Anterior cingulate cortex (tissue), 58 donors: Measurements from ENCODE around the gene LPP.

ENCODE experiments used
- DNase-seq, 58 donors: peaks; one replicate each; lab custom pipeline; 2025; lab: John Stamatoyannopoulos, UW

The LPP gene

GRCh38 chr3:188268336-188268735 lies 114.4 kb downstream of the LPP start:
- no peak for DNase-seq

GRCh38 chr3:188269040-188269439 lies 115.1 kb downstream of the LPP start:
- DNase-seq = no peak

- peak in 8 of 58 donors; percentile 7 to 50 (median 18) for DNase-seq
Measured at GRCh38 chr3:188270423-188270972, 116.5 kb downstream of the LPP start.

- DNase-seq = no peak
Measured at GRCh38 chr3:188271226-188271914, 117.4 kb downstream of the LPP start.

- DNase-seq = peak in 6 of 58 donors; percentile 8 to 22 (median 20)
Measured at GRCh38 chr3:188272481-188273372, 118.8 kb downstream of the LPP start.

- DNase-seq = no peak
Measured at GRCh38 chr3:188274249-188274915, 120.4 kb downstream of the LPP start.

- no peak for DNase-seq
Measured at GRCh38 chr3:188276375-188276774, 122.4 kb downstream of the LPP start.

- no peak for DNase-seq
Measured at GRCh38 chr3:188278717-188279324, 124.9 kb downstream of the LPP start.

- DNase-seq = no peak
Measured at GRCh38 chr3:188279502-188280335, 125.8 kb downstream of the LPP start.

GRCh38 chr3:188280627-188281026 lies 126.7 kb downstream of the LPP start:
- no peak for DNase-seq

- no peak for DNase-seq
Measured at GRCh38 chr3:188282871-188283270, 128.9 kb downstream of the LPP start.

- no peak for DNase-seq
Measured at GRCh38 chr3:188283347-188283746, 129.4 kb downstream of the LPP start.

GRCh38 chr3:188284455-188285212 lies 130.7 kb downstream of the LPP start:
- DNase-seq = no peak

GRCh38 chr3:188286087-188286513 lies 132.1 kb downstream of the LPP start:
- DNase-seq = no peak

GRCh38 chr3:188287339-188287738 lies 133.4 kb downstream of the LPP start:
- no peak for DNase-seq

GRCh38 chr3:188287762-188288505 lies 134.0 kb downstream of the LPP start:
- DNase-seq = no peak

- no peak for DNase-seq
Measured at GRCh38 chr3:188292251-188292650, 138.3 kb downstream of the LPP start.

- no peak for DNase-seq
Measured at GRCh38 chr3:188292827-188293226, 138.9 kb downstream of the LPP start.
